Neuronal stem cell (in vitro differentiated cells): ENCODE measurements around the gene CXXC4.
A peak's percentile ranks its signal among the peaks of the same experiment; 100 is the strongest.

ENCODE experiments used
- DNase-seq: peaks from one replicate; pipeline ENCODE4 v3.0.0-alpha.2; 2013; ENCODE audit warnings: low spot score
- H2AFZ ChIP-seq: one replicate; pipeline ENCODE4 v1.6.1; 2013; ENCODE audit warnings: mild to moderate bottlenecking, low read length, inconsistent platforms
- H2AK5ac ChIP-seq: 2 replicates; pipeline ENCODE4 v1.6.1; 2013; ENCODE audit warnings: low read depth, mild to moderate bottlenecking, inconsistent platforms, low read length, moderate library complexity, mixed read lengths
- H2BK120ac ChIP-seq: 2 replicates; pipeline ENCODE4 v1.6.1; 2013; ENCODE audit warnings: low read depth, mild to moderate bottlenecking, inconsistent platforms, low read length, moderate library complexity, mixed read lengths
- H2BK12ac ChIP-seq: one replicate; pipeline ENCODE4 v1.6.1; 2013; ENCODE audit warnings: low read length, inconsistent platforms
- H2BK15ac ChIP-seq: 2 replicates; pipeline ENCODE4 v1.6.1; 2013; ENCODE audit warnings: mild to moderate bottlenecking, low read length, inconsistent platforms, mixed read lengths
- H2BK5ac ChIP-seq: one replicate; pipeline ENCODE4 v1.6.1; 2013; ENCODE audit warnings: inconsistent platforms, mild to moderate bottlenecking, low read length, moderate library complexity
- H3K14ac ChIP-seq: one replicate; pipeline ENCODE4 v1.6.1; 2013; ENCODE audit warnings: low read length, inconsistent platforms
- H3K18ac ChIP-seq: 2 replicates; pipeline ENCODE4 v1.6.1; 2013; ENCODE audit warnings: low read length, inconsistent platforms
- H3K23ac ChIP-seq: 2 replicates; pipeline ENCODE4 v1.6.1; 2013; ENCODE audit warnings: low read depth, mild to moderate bottlenecking, mixed read lengths, low read length, inconsistent platforms; ENCODE audit not compliant: poor library complexity
- H3K27ac ChIP-seq: replicated peaks from 3 replicates; pipeline ENCODE4 v1.5.1; 2013; ENCODE audit warnings: low read length, inconsistent platforms
- H3K27me3 ChIP-seq, 3 experiments: 2 replicates each; pipeline ENCODE4 v1.6.1; 2013; ENCODE audit warnings: low read length in 3 of 3, mild to moderate bottlenecking in 2 of 3, inconsistent platforms in 1 of 3, low read depth in 1 of 3, mixed read lengths in 1 of 3, moderate library complexity in 1 of 3; ENCODE audit not compliant: control insufficient read depth in 3 of 3, insufficient read depth in 3 of 3
- H3K36me3 ChIP-seq, 2 donors: replicated peaks in 1 of 2; 2 replicates each; pipeline ENCODE4 v1.6.1; 2013; ENCODE audit warnings: low read length in 2 of 2; ENCODE audit not compliant: control insufficient read depth in 2 of 2, insufficient read depth in 2 of 2
- H3K4ac ChIP-seq: 2 replicates; pipeline ENCODE4 v1.6.1; 2013; ENCODE audit warnings: inconsistent platforms, mild to moderate bottlenecking, low read length, moderate library complexity
- H3K4me1 ChIP-seq, 2 donors: 1 replicate in 1 of 2; 2 replicates in 1 of 2; pipeline ENCODE4 v1.6.1; 2013; ENCODE audit warnings: low read length in 2 of 2, low read depth in 1 of 2; ENCODE audit not compliant: control insufficient read depth in 2 of 2, insufficient read depth in 1 of 2
- H3K4me2 ChIP-seq: one replicate; pipeline ENCODE4 v1.6.1; 2013; ENCODE audit warnings: mild to moderate bottlenecking, low read length, inconsistent platforms; ENCODE audit not compliant: insufficient read depth, poor library complexity, severe bottlenecking
- H3K4me3 ChIP-seq, 2 donors: 2 replicates each; pipeline ENCODE4 v1.5.1; 2013; ENCODE audit warnings: low read length in 2 of 2, mild to moderate bottlenecking in 2 of 2, inconsistent platforms in 1 of 2, moderate library complexity in 1 of 2
- H3K79me1 ChIP-seq: one replicate; pipeline ENCODE4 v1.6.1; 2013; ENCODE audit warnings: low read depth, mild to moderate bottlenecking, inconsistent platforms, low read length, moderate library complexity
- H3K9ac ChIP-seq: one replicate; pipeline ENCODE4 v1.6.1; 2013; ENCODE audit warnings: mild to moderate bottlenecking, low read depth, low read length, inconsistent platforms; ENCODE audit not compliant: poor library complexity
- H3K9me3 ChIP-seq, 2 donors: replicated peaks in 1 of 2; 2 replicates each; pipeline versions ENCODE3 to v1.6.1; 2013; ENCODE audit warnings: low read length in 2 of 2, mild to moderate bottlenecking in 2 of 2, inconsistent platforms in 1 of 2, low read depth in 1 of 2, mixed read lengths in 1 of 2, moderate library complexity in 1 of 2; ENCODE audit not compliant: control insufficient read depth in 2 of 2, insufficient read depth in 1 of 2
- H4K8ac ChIP-seq: one replicate; pipeline ENCODE4 v1.6.1; 2013; ENCODE audit warnings: low read depth, mild to moderate bottlenecking, inconsistent platforms, low read length, moderate library complexity
- H4K91ac ChIP-seq: one replicate; pipeline ENCODE4 v1.6.1; 2013; ENCODE audit warnings: low read length, low read depth, mild to moderate bottlenecking, inconsistent platforms; ENCODE audit not compliant: poor library complexity
- WGBS, 2 donors: extraction: QIAGEN DNeasy Blood & Tissue Kit; methylation state at CpG; one replicate each; pipeline ENCODE4 v1.1.7; 2013; ENCODE audit warnings: missing lambda C conversion rate in 2 of 2, mixed read lengths in 1 of 2; ENCODE audit not compliant: insufficient read length in 2 of 2, insufficient replicate concordance in 1 of 2; ENCODE audit errors: extremely low coverage in 2 of 2; 5-methylcytosine and 5-hydroxymethylcytosine counted together

CXXC4 gene

DNA sequence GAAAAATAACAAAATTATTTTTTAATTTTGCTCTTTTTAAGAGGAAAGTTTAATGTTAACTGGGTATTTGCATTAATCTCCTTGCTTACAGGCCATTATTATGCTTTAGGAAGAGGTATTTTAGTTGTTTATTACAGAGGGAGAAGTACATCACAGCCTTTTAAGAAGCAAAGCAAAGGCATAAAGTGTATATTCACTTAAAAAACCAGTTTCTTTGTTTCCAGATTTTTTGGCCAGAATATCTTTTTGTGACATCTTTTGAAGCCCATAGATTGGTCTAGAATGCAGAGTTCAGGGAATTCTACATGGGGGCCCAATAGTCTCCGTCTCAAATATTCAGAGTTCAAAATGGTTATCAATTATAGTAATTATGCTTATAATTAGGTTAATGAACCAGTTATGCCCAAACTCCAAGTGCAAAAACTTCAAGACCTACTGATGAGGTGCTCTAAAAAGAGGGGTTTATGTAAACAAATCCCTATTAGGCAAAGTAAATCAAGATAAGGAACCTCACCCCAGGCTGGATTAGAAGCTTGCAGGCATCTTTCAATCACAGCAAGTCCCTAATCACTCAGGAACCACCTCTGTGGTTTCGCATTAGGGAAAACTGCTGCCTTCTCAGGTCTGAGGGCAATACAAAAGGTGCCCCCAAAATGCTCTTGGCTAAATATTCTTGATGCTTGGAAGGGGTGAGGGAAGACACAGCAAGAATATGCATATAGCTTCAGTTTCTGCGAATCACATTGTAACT lies 1.4 kb downstream of the CXXC4 start:
- H3K4me3 ChIP-seq, result peak overlapping the region; percentile 61 to 79
- no peak overlapping the region for H3K4ac ChIP-seq
- no peak overlapping the region for H3K23ac ChIP-seq

DNA sequence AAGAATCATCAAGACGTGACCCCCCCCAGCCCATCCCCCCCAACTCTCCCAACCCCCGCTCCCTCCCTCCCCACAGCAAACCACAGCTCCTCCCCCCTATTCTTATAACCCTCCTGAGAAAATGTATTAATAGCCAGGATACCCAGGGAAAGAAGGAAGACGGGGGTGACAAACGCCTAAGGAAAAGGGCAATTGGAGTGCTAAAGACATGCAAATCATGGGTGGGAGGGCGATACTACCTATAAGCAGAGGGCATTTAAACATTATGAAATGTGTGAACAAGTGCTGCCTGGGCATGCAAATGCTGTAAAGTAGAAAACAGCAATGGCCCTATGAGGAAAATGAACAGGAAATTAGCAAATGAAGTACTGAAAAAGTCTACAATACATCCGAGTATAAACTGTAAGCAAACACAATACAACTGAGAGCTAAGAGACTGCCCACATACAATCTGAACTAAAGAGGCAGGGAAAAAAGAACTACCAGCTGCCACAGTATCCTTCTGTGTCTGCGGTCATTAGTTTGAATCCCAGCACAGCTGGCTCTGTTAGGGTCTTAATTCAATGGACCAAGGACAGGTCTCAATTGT lies 2.4 kb downstream of the CXXC4 start:
- Histone ChIP-seq H3K9me3 (no peaks in the 10 kb centered on the region), H2AFZ (peak overlapping the region; percentile 25), H2AK5ac (no peak overlapping the region), H3K27ac (peak overlapping the region; percentile 97), H3K79me1 (no peaks in the 10 kb centered on the region), H3K14ac (no peak overlapping the region), H4K8ac (no peak overlapping the region), H3K4me2 (peak overlapping the region; percentile 86), H2BK120ac (no peak overlapping the region), H3K36me3 (peaks cover 0 to 13% of the 10 kb centered on the region in 2 donors), H2BK5ac (no peak overlapping the region), H3K18ac (peak overlapping the region; percentile 85), H3K4ac (no peak overlapping the region), H3K9ac (no peak overlapping the region), H3K4me1 (peaks cover 3 to 26% of the 10 kb centered on the region in 2 donors), H2BK12ac (no peak overlapping the region), H3K27me3 (no peaks in the 10 kb centered on the region), H3K4me3 (peak overlapping the region; percentile 61 to 77), H3K23ac (no peak overlapping the region), H2BK15ac (no peak overlapping the region), H4K91ac (no peak overlapping the region)
- WGBS, 2 donors, result no CpG with 5 or more reads among the region's 7 CpGs
- DNase-seq, result peak; percentile 61

More for the DNA sequence above, 1.4 kb downstream of the CXXC4 start:
- no peaks in the 10 kb centered on the region for H3K27me3 ChIP-seq
- no peak for DNase-seq
- H3K14ac ChIP-seq, result no peak overlapping the region
- peaks cover 0 to 8% of the 10 kb centered on the region in 2 donors for H3K36me3 ChIP-seq
- no CpG with 5 or more reads among the region's 3 CpGs for WGBS, 2 donors
- H3K27ac ChIP-seq, result peak overlapping the region; percentile 97
- peaks cover 2 to 22% of the 10 kb centered on the region in 2 donors for H3K4me1 ChIP-seq
- no peak overlapping the region for H3K18ac ChIP-seq
- no peak overlapping the region for H4K91ac ChIP-seq
- no peak overlapping the region for H2AFZ ChIP-seq
- no peak overlapping the region for H2BK120ac ChIP-seq
- no peaks in the 10 kb centered on the region for H3K9me3 ChIP-seq
- peak overlapping the region; percentile 39 for H3K4me2 ChIP-seq
- H2BK5ac ChIP-seq, result no peak overlapping the region
- H2AK5ac ChIP-seq, result no peak overlapping the region
- H4K8ac ChIP-seq, result no peak overlapping the region
- H2BK12ac ChIP-seq, result no peak overlapping the region
- no peak overlapping the region for H3K9ac ChIP-seq
- no peaks in the 10 kb centered on the region for H3K79me1 ChIP-seq
- no peak overlapping the region for H2BK15ac ChIP-seq

DNA sequence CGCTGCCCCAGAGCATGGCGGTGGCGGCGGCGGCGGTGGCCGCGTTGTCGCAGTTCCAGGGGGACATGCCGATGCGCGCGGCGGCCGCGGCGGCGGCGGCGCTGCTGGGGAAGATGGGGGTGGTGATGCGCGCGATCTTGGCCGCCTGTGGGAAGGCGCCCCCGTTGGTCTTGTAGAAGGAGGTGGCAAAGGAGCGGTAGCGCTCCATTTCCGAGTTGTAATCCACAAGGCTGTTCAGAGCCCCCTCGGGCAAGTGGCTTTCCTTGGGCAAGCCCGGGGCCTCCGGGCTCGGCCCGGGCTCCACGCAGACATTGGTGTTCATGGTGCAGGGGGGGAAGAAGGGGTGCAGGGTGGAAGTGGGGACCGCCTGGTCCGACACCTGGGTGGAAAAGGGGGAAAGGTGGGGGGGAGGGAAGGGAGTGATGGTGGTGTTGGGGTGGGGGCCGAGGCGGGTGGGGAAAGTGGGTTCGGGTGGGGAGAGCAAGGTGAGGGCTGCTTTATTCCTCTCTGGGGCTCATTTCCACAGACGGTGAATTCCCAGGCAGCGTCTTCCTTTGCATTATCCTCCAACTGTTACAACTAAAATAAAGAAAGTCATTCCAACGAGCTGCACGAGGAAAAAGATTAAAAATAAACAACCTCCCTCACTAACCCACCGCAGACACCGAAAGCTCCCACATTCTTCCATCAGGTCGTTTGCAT lies 3.1 kb downstream of the CXXC4 start:
- no CpG with 5 or more reads among the region's 47 CpGs for WGBS, 2 donors
- peak overlapping the region; percentile 80 for H2AFZ ChIP-seq
- H2BK15ac ChIP-seq, result peak overlapping the region; percentile 67
- H3K23ac ChIP-seq, result no peak overlapping the region
- peak overlapping the region; percentile 84 for H3K4ac ChIP-seq
- H3K36me3 ChIP-seq, result peaks cover 0 to 13% of the 10 kb centered on the region in 2 donors
- no peaks in the 10 kb centered on the region for H3K79me1 ChIP-seq
- H3K27me3 ChIP-seq, result no peaks in the 10 kb centered on the region
- H3K4me2 ChIP-seq, result peak overlapping the region; percentile 86
- H3K14ac ChIP-seq, result no peak overlapping the region
- peak overlapping the region; percentile 87 for H2BK5ac ChIP-seq
- H3K4me1 ChIP-seq, result peaks cover 6 to 33% of the 10 kb centered on the region in 2 donors
- no peaks in the 10 kb centered on the region for H3K9me3 ChIP-seq
- H2BK12ac ChIP-seq, result peak overlapping the region; percentile 41
- peak overlapping the region; percentile 97 for H3K18ac ChIP-seq
- no peak overlapping the region for H4K8ac ChIP-seq
- peak overlapping the region; percentile 61 to 89 for H3K4me3 ChIP-seq
- peak overlapping the region; percentile 44 for H3K9ac ChIP-seq
- H3K27ac ChIP-seq, result peak overlapping the region; percentile 97
- peak overlapping the region; percentile 84 for H2AK5ac ChIP-seq
- peak overlapping the region; percentile 81 for H2BK120ac ChIP-seq
- no peak overlapping the region for H4K91ac ChIP-seq
- peak; percentile 69 for DNase-seq
